HG02852 (cell line): Measurements from ENCODE around the gene SNX1.
"Not testable (repeated sequence)": the region's sequence is repeated elsewhere in the genome, so short reads cannot be mapped to it uniquely, and the experiment has no call there.

Experiments
- ATAC-seq: cut with Tn5 transposase; IDR thresholded peaks from one replicate; pipeline ENCODE4 v1.9.1; 2021; ENCODE audit warnings: mild to moderate bottlenecking, moderate library complexity; ENCODE audit not compliant: unreplicated experiment

SNX1 gene

GRCh38 chr15:64072812-64073211 is 23.0 kb upstream of the SNX1 start:
- no peak for ATAC-seq

DNA sequence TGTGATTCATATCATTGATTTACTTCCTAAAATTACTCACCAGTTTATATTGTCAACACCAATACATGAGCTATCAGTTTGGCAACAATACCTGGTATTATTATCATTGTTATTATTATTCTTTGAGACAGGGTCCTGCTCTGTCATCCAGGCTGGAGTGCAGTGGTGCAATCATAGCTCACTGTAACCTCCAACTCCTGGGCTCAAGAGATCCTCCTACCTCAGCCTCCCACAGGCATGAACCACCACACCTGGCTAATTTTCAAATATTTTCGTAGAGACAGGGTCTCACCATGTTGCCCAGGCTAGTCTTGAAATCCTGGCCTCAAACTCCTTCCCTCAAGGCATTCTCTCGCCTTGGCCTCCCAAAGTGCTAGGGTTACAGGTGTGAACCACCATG is 22.3 kb upstream of the SNX1 start:
- ATAC-seq: not testable (repeated sequence)

- ATAC-seq: no peak
Observed at GRCh38 chr15:64082757-64083156, 13.0 kb upstream of the SNX1 start.

DNA sequence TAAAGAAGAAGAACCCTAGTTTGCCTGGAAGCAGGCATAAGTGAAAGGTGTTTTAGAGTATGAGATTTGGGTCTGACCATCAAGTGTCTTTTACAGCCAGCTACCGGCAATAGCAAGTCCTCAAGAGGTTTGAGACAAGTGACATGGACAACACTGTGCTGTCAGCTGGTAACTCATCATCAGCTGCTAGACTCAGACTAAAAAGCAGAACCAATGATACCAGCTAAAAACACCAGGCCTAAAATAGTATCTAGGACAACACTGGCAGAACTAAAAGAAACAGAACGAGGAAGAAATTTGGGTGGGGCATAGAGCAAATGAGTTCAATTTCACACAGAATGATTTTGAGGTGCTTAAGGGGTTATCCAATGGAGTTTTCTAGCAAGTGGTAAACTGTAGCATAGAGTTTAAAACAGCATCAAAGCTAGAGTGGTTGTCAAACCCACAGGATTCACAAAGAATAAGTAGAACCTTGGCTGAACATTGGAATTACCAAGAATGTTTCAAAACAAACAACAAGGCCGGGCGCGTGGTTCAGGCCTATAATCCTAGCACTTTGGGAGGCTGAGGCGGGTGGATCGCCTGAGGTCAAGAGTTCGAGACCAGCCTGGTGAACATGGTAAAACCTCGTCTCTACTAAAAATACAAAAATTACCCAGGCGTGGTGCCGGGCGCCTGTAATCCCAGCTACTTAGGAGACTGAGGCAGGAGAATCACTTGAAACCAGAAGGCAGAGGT is 6.1 kb upstream of the SNX1 start:
- no peak for ATAC-seq

DNA sequence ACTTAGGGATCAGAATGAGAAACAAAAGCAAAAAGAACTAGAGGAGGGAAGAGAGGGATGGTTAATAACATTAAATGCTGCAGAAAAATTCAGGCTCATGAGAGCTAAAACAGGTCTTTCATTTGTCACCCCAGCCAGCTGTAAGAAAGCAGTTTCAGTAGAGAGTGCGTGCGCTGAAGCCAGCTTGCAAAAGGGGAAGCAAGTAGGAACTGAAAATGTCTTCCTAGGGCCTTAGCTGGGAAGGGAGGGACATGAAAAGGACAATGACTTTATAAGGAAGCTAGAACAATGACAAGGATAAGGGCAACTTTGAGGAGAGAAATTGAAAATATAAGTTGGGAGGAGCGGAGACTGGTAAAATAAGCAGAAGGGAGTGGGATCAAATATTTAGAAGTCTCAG is 5.3 kb upstream of the SNX1 start:
- ATAC-seq: no peak

- no peak for ATAC-seq
Observed at GRCh38 chr15:64092075-64092820, 3.5 kb upstream of the SNX1 start.

- peak; percentile 19 for ATAC-seq
Observed at GRCh38 chr15:64092864-64093626, 2.7 kb upstream of the SNX1 start.

- peak; percentile 63 for ATAC-seq
Observed at GRCh38 chr15:64093627-64094417, 2.0 kb upstream of the SNX1 start, which contains the start of gene CIAO2A. Gene CIAO2A (minus strand): TSS chr15:64093838. CDS start chr15:64093768, 70 bp downstream.

DNA sequence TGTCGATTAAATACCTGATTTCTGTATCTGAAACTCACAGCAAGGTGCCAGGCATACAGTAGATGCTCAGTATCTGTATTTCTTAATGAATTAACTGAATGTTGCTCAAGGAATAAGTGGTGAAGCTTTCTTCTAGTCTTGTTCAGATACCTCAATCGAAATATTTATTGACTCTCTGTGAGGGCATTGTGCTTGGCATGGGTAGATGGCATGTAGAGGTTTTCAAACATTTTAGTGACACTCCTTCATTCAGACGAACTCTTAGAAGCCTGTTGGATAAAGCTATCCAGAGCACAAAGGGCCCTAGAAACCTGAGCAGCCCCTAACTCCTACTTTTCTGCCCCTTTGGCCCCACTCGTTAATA is 369 bp upstream of the SNX1 start:
- ATAC-seq: no peak

DNA sequence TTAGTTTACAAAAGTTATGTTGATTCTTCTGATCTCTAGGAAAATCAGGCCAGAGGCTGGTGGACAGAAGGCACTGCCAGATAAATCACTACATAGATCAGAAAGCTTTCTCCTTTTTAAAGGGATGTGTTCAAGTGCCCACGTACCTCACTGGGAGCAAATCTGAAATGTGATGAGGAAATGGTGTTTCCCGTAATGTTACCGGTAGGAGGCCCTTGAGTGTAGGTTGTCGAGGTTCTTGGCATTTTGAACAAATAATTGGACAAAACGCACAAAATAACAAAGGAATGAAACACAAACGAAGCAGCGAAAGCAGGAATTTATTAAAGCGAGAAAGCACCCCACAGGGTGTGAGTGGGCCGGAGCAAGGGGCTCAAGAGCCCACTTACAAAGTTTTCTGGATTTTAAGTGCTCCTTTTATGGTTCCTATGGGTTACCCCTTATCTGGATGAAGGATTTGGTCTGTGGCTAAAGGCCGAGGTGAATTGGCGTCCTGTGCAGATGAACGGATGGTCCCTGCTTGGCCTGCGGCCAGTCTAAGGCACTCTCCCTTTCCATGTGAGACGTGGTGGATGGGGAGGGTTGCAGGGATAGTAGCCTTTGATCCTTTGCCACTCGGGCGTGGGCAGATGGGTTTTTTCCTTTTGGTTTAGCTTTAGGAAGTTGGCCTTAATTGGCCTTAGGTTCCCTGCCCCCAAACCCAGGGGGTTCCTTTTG is 1.0 kb downstream of the SNX1 start:
- no peak for ATAC-seq

DNA sequence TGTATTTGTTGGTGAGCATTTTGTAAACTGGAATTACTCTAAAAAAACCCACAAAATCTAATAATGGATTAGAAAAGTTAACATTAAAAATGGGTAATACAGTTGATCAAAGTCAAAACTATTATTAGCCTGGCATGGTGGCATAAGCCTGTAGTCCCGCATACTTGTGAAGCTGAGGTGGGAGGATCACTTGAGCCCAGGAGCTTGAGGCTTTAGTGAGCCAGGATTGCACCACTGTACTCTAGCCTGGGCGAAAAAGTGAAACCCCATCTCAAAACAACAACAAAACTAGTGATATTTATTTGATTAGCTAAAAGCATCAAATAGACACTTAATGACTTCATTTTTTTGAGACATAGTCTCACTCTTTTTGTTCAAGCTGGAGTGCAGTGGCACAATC is 3.6 kb downstream of the SNX1 start:
- ATAC-seq: no peak

DNA sequence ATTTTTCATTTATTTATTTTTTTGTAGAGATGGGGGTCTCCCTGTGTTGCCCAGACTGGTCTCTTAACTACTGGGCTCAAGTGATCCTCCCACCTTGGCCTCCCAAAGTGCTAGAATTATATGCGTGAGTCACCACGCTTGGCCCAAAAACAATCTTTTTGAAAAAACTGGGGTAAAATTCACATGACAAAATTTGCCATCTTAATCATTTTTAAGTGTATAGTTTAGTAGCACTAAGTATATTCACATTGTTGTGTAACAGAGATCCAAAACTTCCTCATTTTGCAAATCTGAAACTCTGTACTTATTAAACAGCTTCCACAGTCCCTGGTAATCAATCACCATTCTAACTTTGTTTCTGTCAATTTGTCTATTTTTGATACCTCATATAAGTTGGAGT is 5.2 kb downstream of the SNX1 start:
- no peak for ATAC-seq

- ATAC-seq: no peak
Observed at GRCh38 chr15:64102497-64102896, 6.7 kb downstream of the SNX1 start.

DNA sequence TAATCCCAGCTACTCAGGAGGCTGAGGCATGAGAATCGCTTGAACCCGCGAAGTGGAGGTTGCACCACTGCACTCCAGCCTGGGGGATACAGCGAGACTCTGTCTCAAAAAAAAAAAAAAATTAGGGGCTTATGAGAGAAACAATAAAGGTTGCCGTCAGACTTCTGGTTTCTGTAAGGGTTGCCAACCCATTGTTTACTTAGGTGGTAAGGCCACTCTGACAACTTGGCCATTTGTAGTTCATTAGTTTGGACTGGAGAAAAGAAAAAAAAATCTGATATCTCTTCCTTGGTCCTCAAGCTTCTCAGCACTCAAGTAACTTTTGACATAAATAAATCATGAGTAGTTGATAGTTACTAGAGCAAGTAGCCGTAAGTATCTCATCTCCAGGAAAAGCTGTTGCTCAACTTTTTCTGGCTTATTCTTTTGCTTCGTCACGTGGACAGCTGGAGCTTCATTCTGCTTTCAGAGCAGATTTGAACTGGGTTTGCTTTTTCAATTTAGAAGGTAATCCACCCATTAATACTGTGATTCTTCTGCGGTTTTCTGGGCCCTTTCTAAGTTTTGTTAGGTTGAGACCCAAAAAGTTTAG is 9.4 kb downstream of the SNX1 start:
- no peak for ATAC-seq

DNA sequence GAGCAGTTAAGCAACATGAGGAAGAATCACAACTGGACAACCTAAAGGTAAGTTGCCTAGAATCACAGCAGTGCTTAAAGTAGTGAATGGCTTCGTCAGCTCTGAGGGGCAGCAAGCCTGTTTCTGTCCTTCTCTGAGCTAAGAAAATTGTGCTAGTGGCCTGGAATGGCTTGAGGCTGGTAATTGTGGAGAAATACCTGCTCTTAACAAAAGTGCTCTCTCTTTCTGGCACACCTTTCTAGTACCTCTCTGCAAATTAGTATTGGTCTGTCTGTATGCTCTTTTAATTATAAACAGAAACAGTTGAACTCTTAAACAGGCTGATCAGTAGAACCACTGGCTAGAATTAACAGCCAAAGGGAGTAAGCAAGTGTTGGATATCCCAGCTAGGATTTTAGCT is 11.6 kb downstream of the SNX1 start:
- no peak for ATAC-seq

DNA sequence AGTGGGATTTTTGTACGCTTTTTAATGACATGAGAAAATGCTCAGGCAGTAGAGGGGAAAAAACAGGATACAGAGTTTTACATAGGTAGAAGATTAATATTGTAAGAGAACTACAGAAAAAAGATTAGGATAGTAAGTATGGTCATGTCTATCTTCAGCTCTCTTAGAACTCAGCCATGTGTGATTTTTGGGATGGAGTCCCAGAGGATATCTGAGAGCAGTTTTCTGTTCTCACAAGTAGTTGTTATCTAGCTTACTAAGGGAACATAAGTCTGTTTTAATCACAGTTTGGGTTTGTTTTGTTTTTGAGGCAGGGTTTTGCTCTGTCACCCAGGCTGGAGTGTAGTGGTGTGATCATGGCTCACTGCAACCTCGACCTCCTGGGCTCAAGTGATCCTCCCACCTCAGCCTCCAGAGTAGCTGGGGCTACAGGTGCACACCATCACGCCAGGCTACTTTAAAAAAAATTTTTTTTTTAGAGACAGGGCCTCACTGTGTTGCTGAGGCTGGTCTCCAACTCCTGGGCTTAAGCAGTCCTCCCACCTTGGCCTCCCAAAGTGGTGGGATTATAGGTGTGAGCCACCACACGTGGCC is 14.4 kb downstream of the SNX1 start:
- ATAC-seq: not testable (repeated sequence)

DNA sequence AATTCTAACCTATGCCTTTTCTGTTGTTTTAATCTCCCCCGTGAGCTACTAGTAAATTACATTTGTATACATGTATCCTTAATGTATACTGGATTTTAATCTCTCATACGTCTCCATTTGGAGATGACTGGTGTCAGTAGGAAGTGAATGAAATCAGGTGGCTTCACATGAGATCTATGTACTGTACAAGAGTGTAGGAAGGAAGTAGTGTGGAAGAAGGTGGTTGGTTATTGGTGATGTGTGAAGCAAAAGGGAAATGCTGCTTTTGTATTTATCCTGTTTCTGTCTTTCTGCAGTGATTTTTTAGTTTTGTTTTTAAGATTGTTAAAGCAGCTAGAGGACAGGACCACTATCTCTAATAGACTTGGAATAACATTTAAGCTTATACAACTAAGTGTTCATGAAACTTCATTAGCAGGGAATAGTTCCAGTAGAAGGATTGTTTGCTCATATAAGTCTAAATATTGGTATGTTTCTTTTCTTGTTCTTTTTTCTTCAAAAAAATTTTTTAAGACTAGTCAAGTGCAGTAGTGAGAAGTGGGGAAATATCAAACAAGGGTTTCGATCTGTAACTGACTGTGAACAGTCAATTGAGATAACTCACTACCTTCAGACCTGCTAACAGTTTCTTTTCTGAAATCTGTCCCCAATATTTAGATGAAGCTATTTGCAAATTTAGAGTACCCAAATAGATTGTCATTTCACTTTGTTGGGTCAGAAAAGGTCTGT is 15.3 kb downstream of the SNX1 start:
- ATAC-seq: no peak

GRCh38 chr15:64111679-64112050 is 15.9 kb downstream of the SNX1 start:
- ATAC-seq: no peak
